Activated naive CD4-positive, alpha-beta T cell treated with anti-CD3 and anti-CD28 coated beads, Interleukin-2, amount 50 U/mL, for 72 hours (primary cell): ENCODE results near the gene WWP2. TPM values are rescaled to one million over a fixed set of nuclear protein-coding genes. Genes with fewer than 3 reads are reported as not detected.
A peak's percentile ranks its signal among the peaks of the same experiment; 100 is the strongest.

Experiments used
- ATAC-seq, 2 donors: fragments of 150-1000 bp; cut with Tn5 transposase; 2 replicates each; pipeline ENCODE4 v1.10.0; 2021; ENCODE audit warnings: mild to moderate bottlenecking in 2 of 2, moderate library complexity in 2 of 2
- DNase-seq, 2 donors: peaks; one replicate each; pipeline ENCODE4 v3.0.0; 2021 to 2022; ENCODE audit warnings: low spot score in 2 of 2
- H3K27ac Mint-ChIP-seq, 2 donors: one replicate each; pipeline ENCODE4 v1.8.0; 2022; ENCODE audit warnings: mild to moderate bottlenecking in 2 of 2, mixed read lengths in 2 of 2
- H3K36me3 Mint-ChIP-seq, 2 donors: one replicate each; pipeline ENCODE4 v1.8.0; 2022; ENCODE audit warnings: mixed read lengths in 2 of 2
- H3K9me3 Mint-ChIP-seq, 2 donors: one replicate each; pipeline ENCODE4 v1.8.0; 2022; ENCODE audit warnings: mixed read lengths in 2 of 2
- total RNA-seq, 2 donors: library from RNA; stranded (reverse); gene quantifications; one replicate each; pipeline ENCODE4 v1.2.3, GENCODE V29; 2022

WWP2 gene
- total RNA-seq, 2 donors from 2014 or later = 48.2 to 51.9 TPM

GRCh38 chr16:69874271-69874670 is 112.1 kb downstream of the WWP2 start:
- DNase-seq (no peak), ATAC-seq (no peak)
- no peaks in the 10 kb centered on the region for H3K9me3 Mint-ChIP-seq
- H3K36me3 Mint-ChIP-seq = peaks cover 9 to 21% of the 10 kb centered on the region in 2 donors
- no peak overlapping the region for H3K27ac Mint-ChIP-seq

- no peaks in the 10 kb centered on the region for H3K9me3 Mint-ChIP-seq
- ATAC-seq (no peak), DNase-seq (no peak)
- peaks cover 4 to 16% of the 10 kb centered on the region in 2 donors for H3K36me3 Mint-ChIP-seq
- no peak overlapping the region for H3K27ac Mint-ChIP-seq
Observed at GRCh38 chr16:69880640-69881133, 118.6 kb downstream of the WWP2 start.

GRCh38 chr16:69881141-69881540 is 119.0 kb downstream of the WWP2 start:
- no peak for DNase-seq
- H3K27ac Mint-ChIP-seq = no peak overlapping the region
- H3K36me3 Mint-ChIP-seq = peaks cover 4 to 16% of the 10 kb centered on the region in 2 donors
- H3K9me3 Mint-ChIP-seq = no peaks in the 10 kb centered on the region
- ATAC-seq = no peak

GRCh38 chr16:69883744-69884143 is 121.6 kb downstream of the WWP2 start:
- no peaks in the 10 kb centered on the region for H3K9me3 Mint-ChIP-seq
- DNase-seq = no peak
- no peak overlapping the region for H3K27ac Mint-ChIP-seq
- peaks cover 0 to 11% of the 10 kb centered on the region in 2 donors for H3K36me3 Mint-ChIP-seq
- no peak for ATAC-seq

- Mint-ChIP-seq H3K27ac (no peak overlapping the region), H3K9me3 (no peaks in the 10 kb centered on the region), H3K36me3 (peaks cover 0 to 6% of the 10 kb centered on the region in 2 donors)
- DNase-seq (no peak), ATAC-seq (no peak)
Observed at GRCh38 chr16:69885722-69886121, 123.6 kb downstream of the WWP2 start.

GRCh38 chr16:69886726-69887125 is 124.6 kb downstream of the WWP2 start:
- no peak for ATAC-seq

GRCh38 chr16:69888005-69888590 is 126.0 kb downstream of the WWP2 start:
- H3K27ac Mint-ChIP-seq = no peak overlapping the region
- no peaks in the 10 kb centered on the region for H3K9me3 Mint-ChIP-seq
- DNase-seq (no peak), ATAC-seq (no peak)
- H3K36me3 Mint-ChIP-seq = peaks cover 0 to 6% of the 10 kb centered on the region in 2 donors

More at GRCh38 chr16:69886726-69887125, 124.6 kb downstream of the WWP2 start:
- DNase-seq = no peak
- peaks cover 0 to 6% of the 10 kb centered on the region in 2 donors for H3K36me3 Mint-ChIP-seq
- H3K9me3 Mint-ChIP-seq = no peaks in the 10 kb centered on the region
- no peak overlapping the region for H3K27ac Mint-ChIP-seq

- ATAC-seq (peak; percentile 53 to 89), DNase-seq (no peak)
- peaks cover 0 to 6% of the 10 kb centered on the region in 2 donors for H3K36me3 Mint-ChIP-seq
- H3K9me3 Mint-ChIP-seq = no peaks in the 10 kb centered on the region
- peak overlapping the region; percentile 65 to 69 for H3K27ac Mint-ChIP-seq
Observed at GRCh38 chr16:69889295-69889964, 127.3 kb downstream of the WWP2 start.

- Mint-ChIP-seq H3K36me3 (peaks cover 0 to 6% of the 10 kb centered on the region in 2 donors), H3K27ac (peak overlapping the region in 1 of 2 donors; percentile 65), H3K9me3 (no peaks in the 10 kb centered on the region)
- ATAC-seq (no peak), DNase-seq (no peak)
Observed at GRCh38 chr16:69890114-69890891, 128.2 kb downstream of the WWP2 start.

GRCh38 chr16:69890892-69891282 is 128.8 kb downstream of the WWP2 start:
- Mint-ChIP-seq H3K36me3 (peaks cover 0 to 6% of the 10 kb centered on the region in 2 donors), H3K9me3 (no peaks in the 10 kb centered on the region)
- no peak for DNase-seq

GRCh38 chr16:69892378-69892777 is 130.2 kb downstream of the WWP2 start:
- H3K9me3 Mint-ChIP-seq = no peaks in the 10 kb centered on the region
- peaks cover 0 to 6% of the 10 kb centered on the region in 2 donors for H3K36me3 Mint-ChIP-seq
- no peak for DNase-seq
- no peak overlapping the region for H3K27ac Mint-ChIP-seq
- no peak for ATAC-seq

More at GRCh38 chr16:69890892-69891282, 128.8 kb downstream of the WWP2 start:
- no peak for ATAC-seq
- H3K27ac Mint-ChIP-seq = peak overlapping the region in 1 of 2 donors; percentile 56

GRCh38 chr16:69893106-69893505 is 131.0 kb downstream of the WWP2 start:
- H3K36me3 Mint-ChIP-seq = peaks cover 0 to 3% of the 10 kb centered on the region in 2 donors
- DNase-seq = no peak

GRCh38 chr16:69894676-69895075 is 132.5 kb downstream of the WWP2 start:
- ATAC-seq (no peak), DNase-seq (no peak)
- no peaks in the 10 kb centered on the region for H3K36me3 Mint-ChIP-seq
- no peak overlapping the region for H3K27ac Mint-ChIP-seq
- H3K9me3 Mint-ChIP-seq = no peaks in the 10 kb centered on the region

More at GRCh38 chr16:69893106-69893505, 131.0 kb downstream of the WWP2 start:
- H3K9me3 Mint-ChIP-seq = no peaks in the 10 kb centered on the region
- no peak overlapping the region for H3K27ac Mint-ChIP-seq
- ATAC-seq = no peak

- no peaks in the 10 kb centered on the region for H3K36me3 Mint-ChIP-seq
- no peak for DNase-seq
Observed at GRCh38 chr16:69903865-69904415, 141.8 kb downstream of the WWP2 start.

GRCh38 chr16:69904495-69905170 is 142.5 kb downstream of the WWP2 start:
- DNase-seq (no peak), ATAC-seq (no peak)
- peak overlapping the region in 1 of 2 donors; percentile 60 for H3K27ac Mint-ChIP-seq
- no peaks in the 10 kb centered on the region for H3K36me3 Mint-ChIP-seq
- no peaks in the 10 kb centered on the region for H3K9me3 Mint-ChIP-seq

More at GRCh38 chr16:69903865-69904415, 141.8 kb downstream of the WWP2 start:
- Mint-ChIP-seq H3K9me3 (no peaks in the 10 kb centered on the region), H3K27ac (no peak overlapping the region)
- no peak for ATAC-seq

GRCh38 chr16:69905171-69905555 is 143.0 kb downstream of the WWP2 start:
- no peaks in the 10 kb centered on the region for H3K36me3 Mint-ChIP-seq
- H3K27ac Mint-ChIP-seq = peak overlapping the region in 1 of 2 donors; percentile 60
- ATAC-seq (no peak), DNase-seq (no peak)
- no peaks in the 10 kb centered on the region for H3K9me3 Mint-ChIP-seq
